ENCODE results near the gene PCDHA1.

DNA sequence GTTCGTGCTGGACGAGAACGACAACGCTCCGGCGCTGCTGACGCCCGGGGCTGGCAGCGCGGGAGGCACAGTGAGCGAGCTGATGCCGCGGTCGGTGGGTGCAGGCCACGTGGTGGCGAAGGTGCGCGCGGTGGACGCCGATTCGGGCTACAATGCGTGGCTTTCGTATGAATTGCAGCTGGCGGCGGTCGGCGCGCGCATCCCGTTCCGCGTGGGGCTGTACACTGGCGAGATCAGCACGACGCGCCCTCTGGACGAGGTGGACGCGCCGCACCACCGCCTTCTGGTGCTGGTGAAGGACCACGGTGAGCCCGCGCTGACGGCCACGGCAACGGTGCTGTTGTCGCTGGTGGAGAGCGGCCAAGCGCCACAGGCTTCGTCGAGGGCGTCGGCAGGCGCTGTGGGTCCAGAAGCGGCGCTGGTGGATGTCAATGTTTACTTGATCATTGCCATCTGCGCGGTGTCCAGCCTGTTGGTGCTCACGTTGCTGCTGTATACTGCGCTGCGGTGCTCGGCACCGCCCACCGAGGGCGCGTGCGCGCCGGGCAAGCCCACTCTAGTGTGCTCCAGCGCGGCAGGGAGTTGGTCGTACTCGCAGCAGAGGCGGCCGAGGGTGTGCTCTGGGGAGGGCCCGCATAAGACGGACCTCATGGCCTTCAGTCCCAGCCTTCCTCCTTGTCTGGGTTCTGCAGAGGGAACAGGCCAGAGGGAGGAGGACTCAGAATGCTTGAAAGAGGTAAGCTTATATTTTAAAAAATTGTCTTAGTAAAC lies 98.2 kb downstream of the PCDHA1 start:
- TF ChIP-seq, protein P1, sequence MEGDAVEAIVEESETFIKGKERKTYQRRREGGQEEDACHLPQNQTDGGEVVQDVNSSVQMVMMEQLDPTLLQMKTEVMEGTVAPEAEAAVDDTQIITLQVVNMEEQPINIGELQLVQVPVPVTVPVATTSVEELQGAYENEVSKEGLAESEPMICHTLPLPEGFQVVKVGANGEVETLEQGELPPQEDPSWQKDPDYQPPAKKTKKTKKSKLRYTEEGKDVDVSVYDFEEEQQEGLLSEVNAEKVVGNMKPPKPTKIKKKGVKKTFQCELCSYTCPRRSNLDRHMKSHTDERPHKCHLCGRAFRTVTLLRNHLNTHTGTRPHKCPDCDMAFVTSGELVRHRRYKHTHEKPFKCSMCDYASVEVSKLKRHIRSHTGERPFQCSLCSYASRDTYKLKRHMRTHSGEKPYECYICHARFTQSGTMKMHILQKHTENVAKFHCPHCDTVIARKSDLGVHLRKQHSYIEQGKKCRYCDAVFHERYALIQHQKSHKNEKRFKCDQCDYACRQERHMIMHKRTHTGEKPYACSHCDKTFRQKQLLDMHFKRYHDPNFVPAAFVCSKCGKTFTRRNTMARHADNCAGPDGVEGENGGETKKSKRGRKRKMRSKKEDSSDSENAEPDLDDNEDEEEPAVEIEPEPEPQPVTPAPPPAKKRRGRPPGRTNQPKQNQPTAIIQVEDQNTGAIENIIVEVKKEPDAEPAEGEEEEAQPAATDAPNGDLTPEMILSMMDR (IDR thresholded peaks at IDR 0.05; ENCODE audit: insufficient read depth, low read length, poor library complexity, severe bottlenecking) = no peak
- TF ChIP-seq EZH2phosphoT487 (conservative IDR thresholded peaks at IDR 0.05; ENCODE audit: low read length) = no peak
